Subcutaneous adipose tissue (tissue), 4 donors: ENCODE measurements around the gene PARM1. TPM values are rescaled to one million over a fixed set of nuclear protein-coding genes. Genes with fewer than 3 reads are reported as not detected.

Source experiments
- CTCF ChIP-seq: fragments of 450-650 bp; IDR thresholded peaks from one replicate; pipeline ENCODE4 v1.5.1; 2016; ENCODE audit warnings: low read depth, mild to moderate bottlenecking, control low read depth, antibody characterized with exemption, moderate library complexity
- total RNA-seq, 4 donors: library from RNA; depleted of rRNA; stranded (reverse); fragments of >200 nt; gene quantifications; one replicate each; pipeline ENCODE4 v1.1.0, GENCODE V29; 2016

Gene PARM1
- total RNA-seq, 4 donors from 2014 or later, result 10.5 to 62.3 (median 50.4) TPM

DNA sequence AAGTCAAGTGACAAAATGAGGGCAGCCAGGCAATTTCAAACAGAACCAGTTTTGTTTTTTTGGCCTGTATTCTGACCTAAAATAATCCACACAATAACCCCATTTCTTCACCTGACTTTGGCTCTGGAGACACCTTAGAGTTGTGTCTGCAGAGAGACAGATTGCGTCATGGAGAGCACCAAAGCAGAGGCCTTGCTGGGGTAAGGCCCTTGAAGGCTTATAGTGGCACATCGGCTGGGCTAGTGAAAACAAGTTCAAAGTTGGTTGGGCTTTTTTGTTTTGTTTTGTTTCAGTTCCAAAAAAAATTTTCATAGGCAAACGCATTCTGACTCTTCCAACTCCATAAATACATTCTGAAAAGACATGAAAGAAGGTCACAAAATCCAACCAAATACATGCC, 34.4 kb downstream of the PARM1 start:
- TF ChIP-seq CTCF, result no peak

GRCh38 chr4:74968456-74969164, 35.7 kb downstream of the PARM1 start:
- no peak for TF ChIP-seq CTCF

DNA sequence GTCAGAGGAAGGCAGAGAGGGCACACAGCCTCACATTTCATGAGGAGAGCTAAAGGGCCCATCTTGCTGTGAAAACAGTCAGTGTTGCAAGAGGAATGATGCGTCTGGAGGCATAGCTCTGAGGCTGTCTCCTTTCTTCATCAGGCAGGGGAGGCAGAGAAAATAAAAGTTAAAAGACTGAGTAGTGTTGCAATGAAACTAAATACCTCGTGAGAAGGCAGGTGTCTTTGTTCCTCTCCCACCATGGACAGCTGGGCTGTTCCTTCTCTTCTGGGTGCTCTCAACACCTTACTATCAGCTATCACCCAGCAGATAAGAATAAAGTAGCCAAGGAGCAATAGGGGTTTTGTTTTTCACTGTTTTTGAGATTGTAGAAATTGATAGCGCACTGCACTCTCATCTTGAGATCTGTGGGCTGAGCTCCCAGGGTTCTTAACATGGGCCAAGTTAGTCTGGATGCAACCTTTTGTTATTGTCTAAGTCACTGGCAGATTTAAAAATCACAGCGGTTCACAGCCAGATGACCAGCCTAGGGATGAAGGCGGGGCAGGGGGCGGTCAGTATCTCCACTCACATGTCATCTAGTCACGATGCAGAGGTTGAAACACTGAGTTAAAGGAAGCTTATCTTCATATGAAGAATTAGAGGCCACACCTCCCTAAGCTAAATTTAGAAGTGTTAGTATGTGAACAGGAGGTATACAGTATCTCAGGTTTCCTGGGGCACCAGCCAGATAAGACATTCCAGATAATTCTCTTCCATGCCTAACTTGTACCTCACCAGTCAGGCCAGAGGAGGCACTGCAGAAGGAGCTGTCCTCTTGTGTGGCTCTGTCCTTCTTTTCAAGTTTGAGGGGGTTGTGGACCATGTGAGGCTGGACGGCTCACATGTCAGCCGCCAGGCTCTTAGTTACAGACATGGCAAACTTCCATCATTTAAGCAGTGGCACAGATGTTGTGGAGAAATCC, 36.9 kb downstream of the PARM1 start:
- no peak for TF ChIP-seq CTCF

- no peak for TF ChIP-seq CTCF
Observed at GRCh38 chr4:74970577-74970976, 37.7 kb downstream of the PARM1 start.

GRCh38 chr4:74971862-74972261, 38.9 kb downstream of the PARM1 start:
- no peak for TF ChIP-seq CTCF

GRCh38 chr4:74975082-74975481, 42.2 kb downstream of the PARM1 start:
- no peak for TF ChIP-seq CTCF
